NT2/D1 (cell line): Measurements from ENCODE around the gene PRKD3.
A peak's percentile ranks its signal among the peaks of the same experiment; 100 is the strongest.

Experiments
- DNase-seq: peaks from one replicate; pipeline ENCODE4 v3.0.0-alpha.2; 2011; ENCODE audit warnings: low read depth, low spot score
- H3K27me3 ChIP-seq: 2 replicates; pipeline ENCODE4 v1.6.0; 2011; ENCODE audit warnings: mild to moderate bottlenecking; ENCODE audit not compliant: insufficient read length, insufficient read depth
- H3K36me3 ChIP-seq: 2 replicates; pipeline ENCODE4 v1.6.1; 2011; ENCODE audit warnings: mild to moderate bottlenecking, low read length, mixed read lengths; ENCODE audit not compliant: insufficient read depth, insufficient read length
- H3K4me1 ChIP-seq: 2 replicates; pipeline ENCODE4 v1.5.1; 2011; ENCODE audit not compliant: insufficient read depth, insufficient read length
- H3K4me3 ChIP-seq: 2 replicates; pipeline ENCODE4 v1.5.1; 2011; ENCODE audit warnings: low read depth; ENCODE audit not compliant: insufficient read length
- H3K9ac ChIP-seq: 2 replicates; pipeline ENCODE4 v1.6.0; 2011; ENCODE audit warnings: low read depth; ENCODE audit not compliant: insufficient read length
- H3K9me3 ChIP-seq: 2 replicates; pipeline ENCODE4 v1.5.1; 2011; ENCODE audit warnings: mild to moderate bottlenecking, low read length; ENCODE audit not compliant: insufficient read depth
- SUZ12 ChIP-seq: IDR thresholded peaks from 2 replicates; pipeline ENCODE4 v1.6.1; 2011; ENCODE audit not compliant: insufficient read length, insufficient read depth; ENCODE audit errors: extremely low read depth
- YY1 ChIP-seq: IDR thresholded peaks from 2 replicates; pipeline ENCODE4 v1.6.1; 2011; ENCODE audit not compliant: insufficient read length, insufficient read depth
- ZNF274 ChIP-seq: IDR thresholded peaks from 2 replicates; pipeline ENCODE4 v1.6.1; 2011; ENCODE audit warnings: mild to moderate bottlenecking, low read depth, low read length

The PRKD3 gene

DNA sequence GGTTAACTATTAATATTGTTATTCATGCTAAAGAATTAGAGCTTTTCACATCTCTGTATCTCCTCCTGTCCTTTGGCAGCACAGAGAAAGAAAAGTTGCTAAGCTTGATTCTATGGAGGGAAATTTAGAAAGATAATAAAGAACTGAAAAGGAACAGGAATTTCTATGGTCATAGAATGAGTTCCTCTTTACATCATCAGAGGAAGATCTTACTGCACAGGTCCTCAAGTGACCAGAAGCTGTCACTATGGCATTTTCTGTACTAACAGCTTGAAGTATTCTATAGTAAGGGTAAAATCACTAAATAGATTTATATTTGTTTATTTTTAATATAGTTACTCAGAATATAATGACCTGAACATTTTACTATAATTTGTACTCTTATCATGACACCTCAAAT is 6.0 kb upstream of the PRKD3 start:
- Histone ChIP-seq H3K9ac (no peak overlapping the region), H3K9me3 (no peaks in the 10 kb centered on the region), H3K4me1 (no peaks in the 10 kb centered on the region), H3K4me3 (no peak overlapping the region), H3K27me3 (peaks cover 15% of the 10 kb centered on the region), H3K36me3 (no peaks in the 10 kb centered on the region)
- DNase-seq, result no peak
- TF ChIP-seq YY1 (no peak), ZNF274 (no peak), SUZ12 (no peak)

DNA sequence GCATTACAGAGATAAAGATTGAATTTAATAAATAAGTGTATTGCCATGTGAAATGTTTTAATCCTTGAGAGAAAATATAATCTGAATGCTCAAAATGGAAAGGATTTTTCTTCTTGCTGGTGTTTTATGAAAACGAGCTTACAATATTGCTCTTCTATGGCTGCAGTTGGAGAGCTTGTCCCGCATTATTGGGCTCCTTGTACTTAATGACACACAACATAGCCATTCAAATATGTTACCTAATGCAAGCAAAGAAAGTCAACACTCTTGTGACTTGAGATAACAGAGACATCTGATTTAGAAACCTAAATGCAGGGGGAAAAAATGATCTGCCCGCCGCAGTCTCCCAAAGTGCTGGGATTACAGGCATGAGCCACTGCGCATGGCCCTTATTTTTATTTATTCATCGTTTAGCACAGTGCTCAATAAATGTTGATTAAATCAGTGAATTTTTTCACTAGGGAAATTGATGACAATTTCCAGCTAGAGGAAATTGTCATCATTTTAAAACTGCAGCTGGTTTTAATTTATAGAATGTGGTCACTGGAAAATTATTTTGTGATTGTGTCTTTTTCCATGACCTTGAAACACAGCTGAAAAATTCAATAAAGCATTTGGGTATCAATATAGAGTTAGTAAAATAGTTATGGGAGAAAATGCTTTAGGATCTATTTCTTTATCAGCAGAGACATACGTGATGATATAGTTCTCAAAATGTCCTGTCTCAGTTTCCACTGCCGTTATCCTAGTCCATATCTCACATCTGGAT is 2.4 kb upstream of the PRKD3 start:
- no peak for DNase-seq
- Histone ChIP-seq H3K27me3 (peaks cover 24% of the 10 kb centered on the region), H3K36me3 (peaks cover 4% of the 10 kb centered on the region), H3K9me3 (no peaks in the 10 kb centered on the region), H3K9ac (no peak overlapping the region), H3K4me3 (no peak overlapping the region), H3K4me1 (no peaks in the 10 kb centered on the region)
- TF ChIP-seq SUZ12, result no peak
- TF ChIP-seq YY1, result no peak
- TF ChIP-seq ZNF274, result no peak

DNA sequence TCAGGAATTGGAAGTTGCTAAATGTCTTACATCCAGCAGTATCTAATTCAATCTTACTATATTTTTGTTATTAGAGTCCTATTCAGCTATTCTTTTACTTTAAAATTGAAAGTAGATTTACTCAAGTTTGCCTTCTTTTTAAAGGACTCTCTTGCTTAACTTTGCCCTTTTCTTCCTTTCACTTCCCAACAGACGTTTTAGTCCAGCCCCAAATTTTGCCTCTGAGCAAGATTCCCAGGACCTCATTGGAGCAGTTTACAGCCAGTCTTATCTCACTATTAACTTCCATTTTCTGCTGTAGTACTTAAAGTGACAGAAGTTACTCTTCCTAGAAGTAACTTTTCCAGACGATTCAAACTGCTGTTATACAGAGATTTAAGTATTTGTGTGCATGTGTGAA is 1.7 kb upstream of the PRKD3 start:
- no peak overlapping the region for H3K4me3 ChIP-seq
- no peaks in the 10 kb centered on the region for H3K9me3 ChIP-seq
- H3K9ac ChIP-seq, result no peak overlapping the region
- peaks cover 24% of the 10 kb centered on the region for H3K27me3 ChIP-seq
- TF ChIP-seq SUZ12, result no peak
- no peak for TF ChIP-seq ZNF274
- TF ChIP-seq YY1, result no peak
- H3K36me3 ChIP-seq, result peaks cover 11% of the 10 kb centered on the region
- H3K4me1 ChIP-seq, result no peaks in the 10 kb centered on the region
- no peak for DNase-seq

DNA sequence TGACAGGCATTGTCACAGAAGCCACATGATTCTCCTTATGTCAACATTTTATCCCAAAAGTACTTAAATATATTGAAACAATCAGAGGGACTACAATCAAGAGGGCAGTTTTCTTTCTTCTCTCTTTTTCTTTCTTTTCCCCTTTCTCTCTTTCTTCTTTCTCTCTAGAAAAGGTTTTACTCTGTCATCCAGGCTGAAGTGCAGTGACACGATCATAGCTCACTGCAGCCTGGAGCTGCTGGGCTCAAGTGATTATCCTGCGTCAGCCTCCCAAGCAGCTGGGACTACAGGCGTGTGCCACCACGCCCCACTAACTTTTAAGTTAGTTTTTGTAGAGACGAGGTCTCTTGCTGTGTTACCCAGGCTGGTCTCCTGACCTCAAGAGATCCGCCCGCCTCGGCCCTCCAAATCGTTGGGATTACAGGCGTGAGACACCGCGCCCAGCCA is 1.0 kb upstream of the PRKD3 start:
- TF ChIP-seq SUZ12 (no peak), YY1 (no peak), ZNF274 (no peak)
- Histone ChIP-seq H3K9ac (no peak overlapping the region), H3K27me3 (peaks cover 24% of the 10 kb centered on the region), H3K4me1 (no peaks in the 10 kb centered on the region), H3K9me3 (no peaks in the 10 kb centered on the region), H3K4me3 (peak overlapping the region; percentile 62), H3K36me3 (peaks cover 12% of the 10 kb centered on the region)
- DNase-seq, result no peak

DNA sequence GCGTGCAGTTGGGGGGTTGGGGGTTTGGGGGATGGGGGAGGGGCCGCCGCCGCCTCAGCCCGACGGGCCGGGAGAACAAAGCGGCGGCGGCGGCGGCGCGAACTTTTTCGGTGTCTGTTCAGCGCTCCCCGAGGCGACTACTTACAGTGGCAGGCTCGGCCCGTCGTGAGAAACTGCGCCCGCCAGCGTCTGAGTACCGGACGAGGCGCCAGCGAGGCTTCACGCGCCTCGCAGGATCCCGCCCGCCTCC is 172 bp downstream of the PRKD3 start:
- Histone ChIP-seq H3K27me3 (peaks cover 24% of the 10 kb centered on the region), H3K9ac (no peak overlapping the region), H3K4me1 (no peaks in the 10 kb centered on the region), H3K4me3 (peak overlapping the region; percentile 68), H3K36me3 (peaks cover 12% of the 10 kb centered on the region), H3K9me3 (no peaks in the 10 kb centered on the region)
- TF ChIP-seq ZNF274 (no peak), YY1 (no peak), SUZ12 (no peak)
- no peak for DNase-seq

DNA sequence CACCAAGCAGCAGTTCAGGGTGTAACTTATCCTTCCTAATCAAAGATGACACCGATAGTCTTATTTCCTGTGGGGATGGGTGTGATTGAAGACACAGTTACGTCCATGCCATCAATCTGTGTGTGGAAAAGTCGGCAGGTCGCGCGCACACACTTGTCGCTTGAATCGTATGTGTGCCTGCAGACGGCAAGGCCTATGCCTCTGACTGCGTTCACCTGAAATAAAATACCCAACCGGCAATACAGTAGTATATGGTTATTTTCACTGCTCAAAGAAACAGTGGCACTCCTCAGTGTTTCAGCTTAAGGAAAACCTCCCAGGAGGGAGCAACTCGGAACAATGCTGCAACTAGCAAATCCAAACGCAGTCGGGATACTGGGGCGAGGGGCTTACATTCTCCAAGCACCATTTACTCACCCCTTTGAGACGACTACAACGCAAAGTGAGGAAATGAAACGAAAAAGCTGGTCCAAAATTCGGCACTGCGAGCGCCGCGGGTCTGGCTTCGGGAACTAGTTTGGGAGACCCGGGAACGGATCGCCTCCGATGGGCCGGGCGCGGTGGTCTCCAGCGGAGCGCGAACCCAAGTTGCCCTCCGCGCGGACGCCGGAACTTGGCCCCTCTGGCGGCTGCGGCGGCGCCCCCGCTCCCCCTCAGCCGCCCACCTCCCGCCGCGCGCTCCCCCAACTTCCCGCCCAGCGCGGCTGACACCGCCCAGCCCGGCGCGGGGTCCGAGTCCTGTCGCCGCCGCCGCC is 675 bp downstream of the PRKD3 start:
- no peak for DNase-seq
- Histone ChIP-seq H3K9me3 (no peaks in the 10 kb centered on the region), H3K27me3 (peaks cover 24% of the 10 kb centered on the region), H3K9ac (peak overlapping the region; percentile 80), H3K4me3 (peak overlapping the region; percentile 68), H3K4me1 (no peaks in the 10 kb centered on the region), H3K36me3 (peaks cover 12% of the 10 kb centered on the region)
- TF ChIP-seq SUZ12, result no peak
- TF ChIP-seq ZNF274, result no peak
- no peak for TF ChIP-seq YY1

DNA sequence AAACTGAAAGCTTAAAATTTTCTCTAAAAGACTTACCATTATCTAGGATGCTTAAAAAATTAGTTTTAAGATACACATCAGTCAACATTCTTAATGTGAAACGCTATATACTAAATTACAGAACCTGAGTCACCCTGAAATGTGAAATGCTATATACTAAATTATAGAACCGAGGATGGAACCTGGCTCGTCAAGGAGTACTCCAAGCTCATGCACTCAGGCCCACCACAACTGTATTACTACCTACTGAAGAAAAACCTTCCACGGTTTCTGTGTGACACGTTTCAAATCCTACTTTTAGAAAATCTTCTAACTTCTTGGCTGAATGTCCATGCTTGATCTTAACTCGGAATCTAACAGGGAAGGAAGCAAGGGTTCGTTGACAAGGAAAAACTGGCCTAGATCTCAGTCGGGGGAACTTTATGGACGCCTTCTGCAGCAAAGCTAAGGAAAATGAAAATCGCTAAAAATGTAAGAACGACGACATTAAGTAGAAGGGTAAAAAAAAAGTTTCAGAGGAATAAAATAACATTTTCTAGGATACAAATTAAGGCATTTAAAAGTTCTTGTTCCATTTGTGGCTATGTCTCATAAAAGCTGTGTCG is 1.4 kb downstream of the PRKD3 start:
- Histone ChIP-seq H3K9ac (peak overlapping the region; percentile 80), H3K27me3 (peaks cover 24% of the 10 kb centered on the region), H3K9me3 (no peaks in the 10 kb centered on the region), H3K36me3 (peaks cover 16% of the 10 kb centered on the region), H3K4me3 (peak overlapping the region; percentile 68), H3K4me1 (no peaks in the 10 kb centered on the region)
- TF ChIP-seq SUZ12 (no peak), ZNF274 (no peak), YY1 (no peak)
- DNase-seq, result no peak
